SKM-1 (cell line): ENCODE measurements around the gene NETO1.

Experiments used
- DNase-seq: peaks from one replicate; lab custom pipeline; 2025; ENCODE audit not compliant: unreplicated experiment; lab: John Stamatoyannopoulos, UW

The NETO1 gene

DNA sequence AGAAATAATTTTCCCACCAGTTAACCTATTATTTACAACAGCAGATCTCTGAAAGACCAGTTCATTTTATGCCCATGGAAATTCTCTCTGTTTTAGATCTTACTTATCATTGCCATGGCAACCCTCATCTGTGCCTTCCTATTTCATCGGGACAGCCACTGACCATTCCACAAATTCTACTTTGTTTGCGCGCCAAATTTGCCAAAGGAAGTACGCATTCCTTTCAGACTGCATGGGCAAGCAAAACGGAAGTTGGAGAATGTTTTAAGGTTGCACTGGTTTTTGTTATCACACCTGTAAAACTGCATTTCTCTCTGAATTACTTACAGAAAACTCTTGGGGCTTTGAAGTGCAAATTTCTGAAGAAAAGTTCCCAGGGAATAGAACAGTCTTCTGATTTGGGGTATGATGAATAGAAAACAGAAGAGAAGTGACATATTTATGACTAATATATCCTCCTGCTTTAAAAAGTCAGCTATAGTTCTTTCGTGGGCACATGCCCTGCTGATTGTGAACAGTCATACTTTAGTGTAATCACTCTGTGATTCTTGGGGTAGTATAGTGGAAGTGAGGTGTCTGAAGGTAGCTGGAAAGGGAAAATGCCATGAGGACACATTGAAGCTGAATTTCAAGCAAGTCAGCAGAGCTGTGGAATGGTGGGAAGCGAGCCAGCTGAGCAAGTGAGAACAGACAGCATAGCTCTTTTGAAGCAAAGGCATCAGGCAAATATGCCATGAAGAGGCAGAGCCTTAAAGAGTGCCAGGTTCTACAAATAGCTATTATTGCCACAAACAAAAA, 20.9 kb downstream of the NETO1 start:
- DNase-seq: no peak

DNA sequence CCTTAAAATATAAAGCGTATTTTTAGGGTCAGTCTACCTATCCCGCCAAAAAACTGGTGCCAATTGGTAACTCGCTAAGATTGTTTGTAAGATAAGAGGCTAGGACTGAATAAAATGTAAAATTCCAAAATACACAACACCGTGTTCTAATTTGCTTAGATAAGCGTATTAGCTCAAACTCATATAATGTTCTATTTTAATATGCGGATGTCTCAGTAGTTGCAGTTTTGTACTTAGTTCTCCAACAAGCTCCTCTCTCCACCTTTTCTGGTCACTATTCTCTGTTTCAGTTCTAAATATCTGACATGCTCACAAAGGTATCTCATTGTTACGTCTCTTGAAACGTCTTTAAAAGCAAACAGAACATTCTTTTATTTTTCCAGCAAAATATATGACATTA, 24.0 kb downstream of the NETO1 start:
- no peak for DNase-seq

DNA sequence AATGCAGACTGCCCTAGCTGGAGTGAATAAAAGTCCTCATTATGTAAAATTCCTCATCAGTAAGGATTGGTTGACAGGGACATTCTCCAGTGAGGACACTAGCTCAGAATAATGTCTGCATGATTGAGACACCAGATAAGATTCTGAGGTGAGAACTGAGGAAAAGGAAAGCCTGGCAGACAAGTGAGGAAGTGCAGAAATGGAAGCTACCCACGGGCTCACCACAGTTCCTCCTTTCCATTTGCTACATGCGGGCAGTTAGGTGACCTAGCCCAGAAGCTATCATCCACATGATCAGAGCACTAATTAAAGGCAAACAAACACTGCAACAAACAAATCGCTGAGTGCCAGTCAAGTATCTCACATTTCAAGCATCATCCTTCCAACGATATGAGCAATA, 27.7 kb downstream of the NETO1 start:
- DNase-seq: no peak

DNA sequence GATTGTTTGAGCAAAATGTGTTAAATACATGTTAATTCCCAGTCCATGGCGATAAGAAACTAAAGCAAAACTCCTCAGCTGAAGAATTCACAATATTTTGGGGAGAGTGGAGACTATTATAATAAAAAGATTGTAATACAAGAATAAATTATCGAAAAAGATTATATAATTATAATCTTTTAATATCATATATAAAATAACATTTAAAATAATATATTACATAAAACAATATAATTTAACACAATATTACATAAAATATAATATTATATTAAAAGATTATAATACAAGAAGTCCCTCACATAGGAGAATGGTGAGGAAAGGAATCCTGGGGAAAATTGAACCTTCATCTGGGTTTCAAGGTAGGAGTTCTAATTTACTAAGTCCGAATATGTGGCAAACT, 33.1 kb downstream of the NETO1 start:
- DNase-seq: no peak

DNA sequence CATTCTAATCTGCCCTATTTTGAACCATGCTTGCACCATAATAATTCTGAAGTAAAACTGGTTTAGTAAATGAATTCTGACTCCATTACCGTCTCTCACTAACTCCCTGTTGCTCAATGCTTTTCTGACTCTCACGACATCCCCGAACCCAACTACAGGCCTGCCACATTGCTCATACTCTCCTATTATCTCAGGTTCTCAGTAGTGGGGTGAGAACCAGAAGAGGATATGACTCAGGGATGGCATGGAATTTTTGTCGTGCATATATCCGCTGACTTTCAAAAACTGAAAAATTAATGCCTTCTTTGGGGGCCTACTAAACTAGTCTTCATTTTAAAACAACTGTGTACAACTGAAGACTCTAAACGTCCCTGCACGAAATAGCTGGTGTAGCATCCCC, 34.3 kb downstream of the NETO1 start:
- DNase-seq: no peak

DNA sequence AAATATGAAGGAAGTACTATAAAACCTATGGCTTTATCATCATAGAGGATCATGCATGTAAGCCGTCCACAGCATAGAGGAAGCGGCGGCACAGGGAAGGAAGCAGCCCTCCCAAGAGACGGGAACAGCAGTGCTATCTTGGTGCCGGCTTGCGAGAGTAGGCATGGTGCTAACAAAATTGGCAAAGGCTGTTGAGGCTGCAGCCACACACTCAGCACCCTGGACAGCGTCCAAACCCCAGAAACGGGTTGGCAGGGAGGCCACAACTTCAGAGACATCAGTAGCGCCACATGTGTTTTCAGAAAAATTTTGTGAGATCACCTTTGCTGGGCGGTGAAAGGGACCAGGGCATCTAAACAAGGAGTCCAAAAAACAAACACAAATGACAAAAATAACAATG, 37.7 kb downstream of the NETO1 start:
- no peak for DNase-seq

DNA sequence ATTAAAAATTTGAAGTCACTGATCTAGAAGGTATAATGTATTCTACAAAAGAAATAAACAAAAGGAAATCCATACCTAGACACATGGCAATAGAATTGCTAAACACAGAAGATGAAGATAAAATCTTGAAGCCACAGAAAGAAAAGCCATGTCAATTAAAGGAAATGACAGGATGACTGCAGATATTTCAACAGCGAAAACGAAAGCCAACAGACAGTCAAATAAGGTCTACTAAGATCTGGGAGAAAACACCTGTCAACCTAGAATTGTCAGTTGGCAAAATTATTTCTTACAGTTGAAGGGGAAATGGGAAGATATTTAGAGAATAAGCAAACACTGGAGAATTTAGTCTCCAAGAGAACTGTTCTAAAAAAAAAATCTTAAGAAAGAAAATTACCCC, 39.2 kb downstream of the NETO1 start:
- DNase-seq: no peak

DNA sequence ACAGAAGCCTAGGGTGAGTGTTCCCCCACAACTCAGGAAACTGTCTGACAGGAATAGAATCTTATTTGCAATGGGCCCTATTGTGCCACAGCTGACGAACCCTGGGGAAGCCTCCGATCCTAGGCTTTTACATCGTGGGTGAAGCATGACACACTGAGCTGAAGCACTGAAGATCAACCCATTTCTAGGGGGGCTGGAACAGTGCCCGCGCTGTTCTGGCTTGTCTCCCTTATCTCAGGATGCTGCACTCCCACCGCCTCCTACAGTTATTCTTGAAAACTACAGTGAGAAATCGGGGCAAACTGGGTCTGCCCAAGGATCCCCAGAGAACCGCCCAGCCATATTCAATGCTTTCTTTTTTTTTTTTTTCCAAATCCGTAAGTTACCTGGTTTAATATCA, 41.1 kb downstream of the NETO1 start:
- no peak for DNase-seq

DNA sequence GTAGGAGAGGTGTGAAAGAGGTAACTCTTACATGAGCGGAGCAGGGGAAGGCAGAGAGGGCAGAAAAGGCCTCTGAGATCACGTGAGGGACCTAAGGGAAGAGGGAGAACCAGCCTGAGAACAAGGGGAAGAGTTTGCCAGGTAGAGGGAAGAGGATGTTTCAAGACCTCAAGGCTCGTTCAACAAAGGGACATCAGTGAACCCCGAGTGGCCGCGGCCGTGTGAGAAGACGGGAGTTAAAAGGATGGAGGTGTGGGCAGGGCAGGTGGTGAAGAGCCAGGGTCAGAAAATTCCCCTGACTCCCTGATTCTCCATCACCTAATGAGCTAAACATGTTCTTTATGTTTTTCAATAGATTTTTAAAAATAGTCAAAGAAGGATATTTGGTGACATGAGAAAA, 44.4 kb downstream of the NETO1 start:
- no peak for DNase-seq

DNA sequence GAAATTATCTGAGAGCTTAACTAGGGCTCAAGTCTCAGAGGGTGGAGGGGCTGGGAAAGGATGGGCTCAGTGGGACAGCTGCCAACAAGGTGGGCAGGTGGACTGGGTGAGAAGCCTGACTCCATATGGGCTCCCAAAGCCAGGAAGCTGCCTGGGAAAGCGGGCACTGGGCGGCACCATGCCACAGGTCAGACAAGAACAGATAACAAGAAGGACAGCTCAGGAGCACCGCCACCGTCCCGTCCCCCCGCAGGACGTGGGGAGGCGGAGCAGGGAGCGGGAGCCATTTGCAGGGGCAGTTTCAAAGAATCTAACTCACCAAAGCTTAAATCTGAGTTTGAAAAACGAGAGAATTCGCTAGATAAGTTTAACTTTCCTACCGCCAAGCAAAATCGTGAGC, 45.6 kb downstream of the NETO1 start:
- no peak for DNase-seq

DNA sequence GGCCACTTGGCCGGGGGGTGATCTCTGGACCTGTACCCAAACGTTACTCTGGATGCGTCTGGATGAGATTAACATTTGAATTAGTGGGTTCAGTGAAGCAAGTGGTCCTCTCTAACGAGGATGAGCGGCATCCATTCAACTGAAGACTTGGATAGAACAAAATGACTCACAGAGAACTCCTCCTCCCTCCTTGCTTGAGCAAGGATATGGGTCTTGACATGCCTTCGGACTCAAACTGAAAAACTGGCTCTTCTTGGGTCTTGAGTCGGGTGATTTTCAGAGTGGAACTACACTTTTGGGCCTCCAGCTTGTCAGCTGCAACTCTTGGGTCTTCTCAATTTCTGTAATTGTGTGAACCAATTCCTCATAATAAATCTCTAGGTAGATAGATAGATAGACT, 47.2 kb downstream of the NETO1 start:
- no peak for DNase-seq

DNA sequence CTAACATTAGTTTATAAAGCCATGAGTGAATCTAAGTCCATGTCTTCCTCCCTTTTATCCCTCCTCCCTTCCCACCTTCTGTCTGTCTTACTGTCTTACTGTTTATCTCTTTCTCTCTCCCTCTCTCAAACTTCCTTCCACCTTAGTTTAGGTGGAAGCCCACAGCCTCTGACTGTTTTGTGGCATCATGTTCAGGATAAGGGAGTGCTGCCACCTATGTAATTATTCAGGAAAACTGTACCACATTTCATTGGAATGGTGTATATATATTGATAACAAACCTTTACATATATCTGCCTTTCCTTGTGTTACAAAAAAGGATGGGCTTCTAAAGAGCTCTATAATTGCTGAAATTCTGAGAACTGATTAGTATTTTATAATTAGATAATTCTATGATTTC, 48.7 kb downstream of the NETO1 start:
- DNase-seq: no peak

DNA sequence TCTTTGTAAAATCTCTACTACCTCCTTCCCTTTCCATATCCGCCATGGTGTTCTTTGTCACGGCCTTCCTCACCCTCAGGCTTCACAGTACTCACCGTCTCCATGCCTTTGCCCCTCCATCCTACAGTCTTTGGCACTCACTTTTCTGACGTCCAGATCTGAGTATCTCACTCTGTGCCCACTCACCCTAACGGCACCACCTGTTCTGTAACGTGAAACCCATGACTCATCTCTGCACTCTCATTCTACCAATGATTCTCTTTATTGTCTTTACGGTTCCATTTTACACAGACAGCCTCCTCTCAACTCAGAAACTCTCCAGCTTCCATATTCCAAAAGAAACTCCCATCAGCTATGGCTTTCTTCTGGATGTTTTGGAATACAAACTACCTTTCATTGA, 56.7 kb downstream of the NETO1 start:
- no peak for DNase-seq

DNA sequence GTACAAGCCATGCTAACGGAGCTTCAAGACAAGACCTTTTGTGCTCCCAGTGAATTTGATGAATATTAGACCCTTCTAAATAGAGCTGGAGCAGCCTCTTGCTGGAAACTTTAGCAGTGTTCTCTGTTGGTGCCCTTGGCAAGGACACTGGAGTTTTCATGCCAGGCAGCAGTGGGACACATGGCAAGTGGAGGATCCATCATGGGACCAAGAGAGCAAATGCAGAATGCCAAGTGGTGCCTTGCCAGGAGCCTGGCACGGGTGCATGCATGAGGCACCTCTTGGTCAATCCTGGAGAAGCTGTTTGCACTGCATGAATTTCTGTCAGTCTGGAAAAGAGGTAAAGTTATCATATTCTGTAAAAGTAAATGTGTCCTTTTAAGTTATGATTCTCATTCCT, 59.1 kb downstream of the NETO1 start:
- DNase-seq: no peak

DNA sequence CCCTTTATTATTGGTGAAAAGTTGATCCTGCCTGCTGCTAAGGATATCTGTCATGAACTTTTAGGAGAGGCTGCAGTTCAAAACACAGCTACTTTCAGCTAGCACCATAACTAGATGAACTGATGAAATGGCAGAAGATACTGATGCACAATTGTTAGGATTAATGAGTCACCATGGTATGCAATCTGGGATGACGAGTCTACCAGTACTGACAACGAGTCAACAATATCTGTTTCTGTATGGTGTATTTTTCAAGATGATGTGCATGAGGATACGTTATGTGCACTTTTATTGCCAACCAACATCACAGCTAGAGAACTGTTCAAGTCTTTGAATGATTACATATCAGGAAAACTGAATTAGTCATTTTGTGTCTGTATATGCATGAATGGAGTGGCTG, 68.7 kb downstream of the NETO1 start:
- DNase-seq: no peak

DNA sequence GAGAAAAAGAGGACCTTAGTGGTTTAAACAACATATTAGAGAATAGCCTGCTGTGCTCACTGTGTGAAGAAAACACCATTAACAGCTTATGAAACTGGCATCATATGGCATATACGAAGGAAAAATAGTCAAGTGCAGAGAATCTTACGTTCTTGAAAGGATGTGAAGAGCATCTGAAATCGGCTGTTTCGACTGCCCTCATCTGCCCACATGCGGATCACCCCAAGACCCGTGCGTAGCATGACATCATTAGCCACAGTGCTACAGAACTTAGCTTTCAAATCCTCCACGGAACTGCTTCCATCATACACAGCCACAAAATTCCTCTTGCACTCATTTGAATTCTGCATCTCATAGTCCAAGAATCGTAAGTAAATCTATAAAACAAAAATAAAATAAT, 84.3 kb downstream of the NETO1 start:
- DNase-seq: no peak

DNA sequence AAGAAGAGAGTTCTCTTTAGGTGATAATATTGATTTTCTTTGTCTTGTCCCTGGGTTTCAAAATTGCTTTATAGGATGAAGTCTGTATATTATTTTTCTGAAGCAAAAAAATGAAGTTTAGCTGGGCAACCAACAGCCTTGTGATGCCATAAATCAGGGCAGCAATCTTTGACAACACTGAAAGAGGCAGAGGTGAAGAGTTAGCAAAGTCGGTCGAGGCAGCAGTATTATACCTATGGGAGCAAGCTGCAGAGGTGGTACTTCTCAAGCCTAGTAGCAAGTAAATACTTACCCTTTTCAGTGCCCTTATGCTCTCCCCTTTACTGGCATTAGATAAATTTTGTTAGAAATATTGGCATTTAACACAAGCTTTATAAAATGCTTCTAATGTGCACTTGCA, 92.9 kb downstream of the NETO1 start:
- DNase-seq: no peak

DNA sequence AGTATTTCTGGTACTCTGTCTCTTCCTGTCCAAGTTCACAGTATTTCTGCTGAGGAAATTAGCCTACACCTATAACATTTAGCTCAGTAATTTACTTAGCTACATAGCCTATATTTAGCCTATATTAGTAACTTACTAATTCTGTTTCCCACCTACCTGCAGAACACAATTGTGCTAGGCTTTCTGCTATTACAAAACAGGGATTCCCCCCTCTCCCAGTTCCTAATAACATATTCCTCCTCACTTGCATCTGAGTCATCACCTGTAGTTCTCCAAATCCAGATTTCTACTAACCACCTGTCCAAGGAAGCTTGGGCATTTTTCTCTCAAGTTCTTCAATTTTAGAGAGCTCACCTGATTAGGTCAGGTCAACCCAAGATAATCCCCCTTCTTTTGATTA, 94.9 kb downstream of the NETO1 start:
- no peak for DNase-seq

DNA sequence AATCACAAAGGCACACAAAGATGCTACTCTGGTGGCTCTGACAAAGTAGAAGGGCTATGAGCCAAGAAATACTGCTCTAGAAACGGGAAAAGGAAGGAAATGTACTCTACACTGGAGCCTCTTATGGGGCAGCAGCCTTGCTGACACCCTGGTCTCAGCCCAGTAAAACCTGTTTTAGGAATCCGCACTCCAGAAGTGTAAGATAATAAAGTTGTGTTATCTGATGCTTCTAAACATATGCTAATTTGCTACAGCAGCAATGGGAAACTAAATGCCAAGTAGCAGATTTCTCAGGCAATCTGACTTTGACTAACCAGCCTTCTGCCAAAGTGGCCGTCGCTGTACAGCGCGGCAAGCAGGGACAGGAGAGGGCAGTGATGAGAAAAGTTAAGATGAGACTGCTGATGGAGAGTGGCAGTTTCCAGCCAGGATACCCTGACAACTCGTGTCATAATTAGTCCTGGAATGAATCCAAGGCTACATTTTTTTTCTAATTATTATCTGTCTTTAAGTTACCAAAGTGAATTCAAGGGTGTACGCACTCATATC, 99.0 kb downstream of the NETO1 start:
- no peak for DNase-seq

DNA sequence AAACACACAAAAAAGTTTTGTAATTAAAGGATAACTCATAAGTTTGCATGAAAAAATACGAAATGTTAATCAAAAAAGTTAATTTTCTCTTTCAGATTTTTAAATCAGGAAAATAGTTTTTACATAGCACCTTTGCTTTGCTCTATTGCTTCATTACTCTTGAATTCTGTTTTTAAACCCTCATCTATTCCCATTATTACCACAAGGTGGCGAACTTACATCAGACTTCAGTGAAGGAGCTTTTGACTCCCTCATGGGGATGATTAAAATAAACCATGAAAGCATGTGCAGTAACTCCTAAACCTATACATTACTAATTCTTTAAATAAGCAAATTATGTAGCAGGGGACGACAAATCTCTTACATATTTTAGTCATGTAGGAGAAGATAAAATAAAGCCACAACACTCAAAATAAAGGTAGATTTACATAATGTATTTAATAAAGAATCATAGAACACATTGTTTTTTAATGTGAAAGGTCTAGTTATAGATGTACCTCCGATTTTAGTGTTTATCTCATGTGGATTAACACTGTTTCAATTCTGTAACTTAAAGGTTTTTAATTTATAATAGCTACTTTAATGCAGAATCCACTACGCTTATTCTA, 105.2 kb downstream of the NETO1 start:
- DNase-seq: peak; percentile 56

DNA sequence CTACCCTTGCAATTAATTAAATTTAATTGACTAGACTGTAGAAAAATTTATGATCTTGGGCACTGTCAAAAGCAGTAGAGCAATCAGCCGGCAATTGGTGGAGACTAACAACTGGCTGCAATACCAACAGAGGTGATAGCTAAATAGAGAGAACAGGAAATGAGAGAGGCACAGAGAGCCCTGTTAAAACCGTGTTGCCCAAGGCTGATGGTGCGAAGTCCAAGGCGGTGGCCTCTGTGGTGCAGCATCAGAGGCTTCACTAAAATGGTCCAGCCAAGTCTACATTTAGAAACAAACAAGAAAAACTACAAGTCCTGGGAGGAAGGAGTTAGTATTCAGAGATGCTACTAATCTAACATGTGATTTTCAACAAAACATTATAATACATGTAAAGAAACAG, 115.6 kb downstream of the NETO1 start:
- no peak for DNase-seq

DNA sequence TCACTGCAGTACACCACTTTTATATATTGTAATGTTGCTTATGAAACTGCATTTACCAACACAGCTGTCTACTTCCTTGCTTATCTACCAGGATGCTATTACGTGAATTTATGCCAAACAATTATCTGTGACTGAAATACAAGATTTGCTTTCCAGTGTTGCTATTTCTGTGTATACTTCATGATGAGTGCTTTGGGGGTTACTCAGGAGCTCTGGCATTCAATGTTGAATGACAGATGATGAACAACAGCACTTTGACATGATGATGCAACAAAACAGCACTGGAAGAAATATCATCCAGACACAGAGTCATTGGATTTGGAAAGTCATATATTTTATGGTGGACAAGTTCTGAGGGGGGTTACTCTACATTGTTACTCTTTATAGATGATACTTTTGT, 125.8 kb downstream of the NETO1 start:
- DNase-seq: no peak

DNA sequence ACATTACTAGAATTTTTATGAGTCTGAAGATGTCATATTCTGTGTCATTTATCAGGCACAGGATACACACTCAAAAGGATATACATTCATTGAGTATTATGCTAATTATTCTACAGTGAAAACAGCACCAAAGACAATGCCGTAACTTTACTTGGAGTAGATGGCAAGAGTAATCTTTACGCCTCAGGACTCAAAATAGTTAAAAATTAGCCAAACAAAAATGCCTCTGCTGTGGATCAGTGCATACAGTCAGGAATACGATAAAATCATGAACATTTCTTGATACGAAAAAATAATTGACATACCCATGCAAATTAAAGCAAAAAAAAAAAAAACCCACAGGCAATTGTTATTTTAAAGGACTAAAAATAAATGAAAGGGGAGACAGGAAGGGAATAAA, 129.7 kb downstream of the NETO1 start:
- no peak for DNase-seq
